Measurements from ENCODE around the gene KRT71.

The KRT71 gene

DNA sequence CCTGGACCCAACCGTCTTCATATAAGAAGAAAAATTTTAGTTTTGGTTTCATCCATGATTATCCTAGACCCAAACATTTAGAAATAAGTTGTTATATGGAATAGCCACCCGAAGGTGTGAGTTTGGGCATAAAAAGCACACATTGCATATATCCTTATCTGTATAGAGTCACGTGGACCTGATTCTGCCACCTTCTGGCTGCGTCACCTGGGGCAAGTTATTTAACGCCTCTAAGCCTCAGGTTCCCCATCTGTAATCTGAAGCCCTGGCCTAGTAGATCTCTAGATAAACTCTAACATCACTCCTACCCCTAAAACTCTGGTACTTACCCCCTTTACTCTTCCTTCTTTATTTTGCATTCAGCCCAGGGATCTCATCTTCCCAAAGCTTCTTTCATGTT lies 18.5 kb downstream of the KRT71 start:
- Histone ChIP-seq H3K27ac (ENCODE audit: low read length) (no peak overlapping the region), H3K4me2 (ENCODE audit: low read depth, low read length) (no peak overlapping the region), H3K36me3 (replicated peaks; ENCODE audit: insufficient read depth, low read length) (no peaks in the 10 kb centered on the region), H3K9ac (ENCODE audit: low read length) (no peak overlapping the region), H2AFZ (ENCODE audit: low read length) (no peak overlapping the region), H3K9me2 (replicated peaks; ENCODE audit: insufficient read depth, low read length) (no peaks in the 10 kb centered on the region), H3K9me3 (replicated peaks; ENCODE audit: insufficient read depth, low read length) (no peaks in the 10 kb centered on the region), H3F3A (ENCODE audit: insufficient read depth, low read length) (no peaks in the 10 kb centered on the region), H3K4me1 (ENCODE audit: low read length) (no peaks in the 10 kb centered on the region), H3K27me3 (replicated peaks; ENCODE audit: insufficient read depth, low read length) (peaks cover 37% of the 10 kb centered on the region), H3K4me3 (ENCODE audit: low read length) (no peak overlapping the region), H3K79me2 (ENCODE audit: low read length) (no peaks in the 10 kb centered on the region), H4K20me1 (ENCODE audit: insufficient read depth, low read length) (no peaks in the 10 kb centered on the region)
- DNase-seq: no peak
- no peak for TF ChIP-seq EZH2 (optimal IDR thresholded peaks at IDR 0.05; ENCODE audit: low read depth, low read length)
- TF ChIP-seq, protein P1, sequence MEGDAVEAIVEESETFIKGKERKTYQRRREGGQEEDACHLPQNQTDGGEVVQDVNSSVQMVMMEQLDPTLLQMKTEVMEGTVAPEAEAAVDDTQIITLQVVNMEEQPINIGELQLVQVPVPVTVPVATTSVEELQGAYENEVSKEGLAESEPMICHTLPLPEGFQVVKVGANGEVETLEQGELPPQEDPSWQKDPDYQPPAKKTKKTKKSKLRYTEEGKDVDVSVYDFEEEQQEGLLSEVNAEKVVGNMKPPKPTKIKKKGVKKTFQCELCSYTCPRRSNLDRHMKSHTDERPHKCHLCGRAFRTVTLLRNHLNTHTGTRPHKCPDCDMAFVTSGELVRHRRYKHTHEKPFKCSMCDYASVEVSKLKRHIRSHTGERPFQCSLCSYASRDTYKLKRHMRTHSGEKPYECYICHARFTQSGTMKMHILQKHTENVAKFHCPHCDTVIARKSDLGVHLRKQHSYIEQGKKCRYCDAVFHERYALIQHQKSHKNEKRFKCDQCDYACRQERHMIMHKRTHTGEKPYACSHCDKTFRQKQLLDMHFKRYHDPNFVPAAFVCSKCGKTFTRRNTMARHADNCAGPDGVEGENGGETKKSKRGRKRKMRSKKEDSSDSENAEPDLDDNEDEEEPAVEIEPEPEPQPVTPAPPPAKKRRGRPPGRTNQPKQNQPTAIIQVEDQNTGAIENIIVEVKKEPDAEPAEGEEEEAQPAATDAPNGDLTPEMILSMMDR (IDR thresholded peaks at IDR 0.05; ENCODE audit: low read length): no peak
- TF ChIP-seq EZH2phosphoT487 (IDR thresholded peaks at IDR 0.05; ENCODE audit: low read length): no peak

DNA sequence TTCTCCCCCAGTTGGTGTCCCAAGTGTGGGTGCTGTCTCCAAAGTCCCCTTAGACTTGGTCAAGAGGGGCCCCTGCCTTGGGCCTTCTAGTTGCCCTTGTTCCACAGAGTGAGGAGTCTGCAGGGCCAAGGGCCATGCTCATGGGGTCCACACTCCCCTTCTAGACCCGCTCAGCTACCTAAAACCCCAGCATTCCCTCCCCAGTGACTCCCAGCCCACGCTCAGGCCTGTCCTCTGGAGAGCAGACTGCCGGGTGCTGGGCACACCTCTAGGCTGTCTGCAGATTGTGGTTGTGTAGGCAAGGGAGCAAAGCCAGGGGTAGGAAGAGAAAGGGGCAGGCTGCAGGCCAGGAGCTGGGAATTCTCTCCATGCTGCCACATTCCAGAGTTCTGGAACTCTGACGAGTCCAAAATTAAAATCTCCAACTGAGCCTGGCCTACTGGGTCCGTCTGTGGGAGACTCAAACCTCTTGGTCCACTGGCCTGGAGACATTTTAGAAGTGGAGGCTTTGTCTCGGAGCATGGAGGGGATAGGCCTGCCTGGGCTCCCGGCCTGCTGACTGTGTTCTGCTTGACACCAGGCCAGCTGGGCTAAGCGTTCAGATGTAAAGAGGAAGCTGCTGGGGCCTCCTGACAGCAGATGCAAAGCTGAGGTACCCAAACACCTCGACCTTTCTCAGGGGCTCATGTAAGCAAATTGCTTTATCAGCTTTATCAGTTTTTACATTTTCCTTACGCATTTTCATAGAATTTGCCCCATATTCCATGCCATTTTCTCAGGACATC lies 19.1 kb downstream of the KRT71 start:
- Histone ChIP-seq H3K27me3 (replicated peaks; ENCODE audit: insufficient read depth, low read length) (peaks cover 40% of the 10 kb centered on the region), H4K20me1 (ENCODE audit: insufficient read depth, low read length) (no peaks in the 10 kb centered on the region), H3K9ac (ENCODE audit: low read length) (no peak overlapping the region), H3K36me3 (replicated peaks; ENCODE audit: insufficient read depth, low read length) (no peaks in the 10 kb centered on the region), H3K4me3 (ENCODE audit: low read length) (no peak overlapping the region), H3K9me3 (replicated peaks; ENCODE audit: insufficient read depth, low read length) (no peaks in the 10 kb centered on the region), H3K9me2 (replicated peaks; ENCODE audit: insufficient read depth, low read length) (no peaks in the 10 kb centered on the region), H3K79me2 (ENCODE audit: low read length) (no peaks in the 10 kb centered on the region), H3K4me1 (ENCODE audit: low read length) (no peaks in the 10 kb centered on the region), H3K4me2 (ENCODE audit: low read depth, low read length) (no peak overlapping the region), H3K27ac (ENCODE audit: low read length) (no peak overlapping the region), H3F3A (ENCODE audit: insufficient read depth, low read length) (no peaks in the 10 kb centered on the region), H2AFZ (ENCODE audit: low read length) (no peak overlapping the region)
- DNase-seq: no peak
- TF ChIP-seq EZH2phosphoT487 (IDR thresholded peaks at IDR 0.05; ENCODE audit: low read length) (no peak), EZH2 (optimal IDR thresholded peaks at IDR 0.05; ENCODE audit: low read depth, low read length) (no peak)
- TF ChIP-seq, protein P1 (IDR thresholded peaks at IDR 0.05; ENCODE audit: low read length): no peak

DNA sequence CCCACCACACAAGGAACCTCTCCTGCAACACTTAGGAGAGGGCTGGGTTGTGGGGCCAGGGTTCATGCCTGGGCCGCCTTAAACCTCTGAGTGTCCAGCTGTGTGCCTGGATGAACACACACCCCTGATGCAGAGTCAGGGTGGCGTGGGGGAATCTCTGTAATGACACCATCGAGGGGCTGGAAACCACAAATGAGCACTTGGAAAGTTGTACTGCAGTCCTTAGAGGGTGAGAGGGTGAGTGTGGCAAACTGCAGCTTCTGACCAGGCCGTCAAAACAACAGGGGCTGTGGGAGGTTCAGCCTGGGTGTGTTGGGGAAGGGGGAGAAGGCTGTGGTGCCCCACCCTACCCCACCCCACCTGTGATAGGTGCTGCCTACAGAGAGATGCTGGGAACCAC lies 20.3 kb downstream of the KRT71 start:
- Histone ChIP-seq H3K9me2 (replicated peaks; ENCODE audit: insufficient read depth, low read length) (no peaks in the 10 kb centered on the region), H4K20me1 (ENCODE audit: insufficient read depth, low read length) (no peaks in the 10 kb centered on the region), H3K4me3 (ENCODE audit: low read length) (no peak overlapping the region), H3K4me2 (ENCODE audit: low read depth, low read length) (no peak overlapping the region), H3K36me3 (replicated peaks; ENCODE audit: insufficient read depth, low read length) (no peaks in the 10 kb centered on the region), H3K79me2 (ENCODE audit: low read length) (no peaks in the 10 kb centered on the region), H3K9me3 (replicated peaks; ENCODE audit: insufficient read depth, low read length) (no peaks in the 10 kb centered on the region), H3K4me1 (ENCODE audit: low read length) (no peaks in the 10 kb centered on the region), H3K27ac (ENCODE audit: low read length) (no peak overlapping the region), H3K9ac (ENCODE audit: low read length) (no peak overlapping the region), H3F3A (ENCODE audit: insufficient read depth, low read length) (no peaks in the 10 kb centered on the region), H3K27me3 (replicated peaks; ENCODE audit: insufficient read depth, low read length) (peaks cover 34% of the 10 kb centered on the region), H2AFZ (ENCODE audit: low read length) (no peak overlapping the region)
- no peak for DNase-seq
- TF ChIP-seq EZH2phosphoT487 (IDR thresholded peaks at IDR 0.05; ENCODE audit: low read length): no peak
- TF ChIP-seq, protein P1 (IDR thresholded peaks at IDR 0.05; ENCODE audit: low read length): no peak
- TF ChIP-seq EZH2 (optimal IDR thresholded peaks at IDR 0.05; ENCODE audit: low read depth, low read length): no peak
